Activated CD4-positive, alpha-beta T cell treated with anti-CD3 and anti-CD28 coated beads for 4 hours (primary cell): ENCODE measurements around the gene EGFL7.

Source experiments
- DNase-seq, 2 donors: peaks; one replicate each; pipeline ENCODE4 v3.0.0-alpha.2; 2020

EGFL7 gene

GRCh38 chr9:136662326-136662655 is 425 bp upstream of the EGFL7 start:
- no peak for DNase-seq

- DNase-seq = no peak
These were observed 1.5 kb downstream of the EGFL7 start for GRCh38 chr9:136664000-136664915.

GRCh38 chr9:136665111-136665703 is 2.5 kb downstream of the EGFL7 start:
- DNase-seq = no peak

DNA sequence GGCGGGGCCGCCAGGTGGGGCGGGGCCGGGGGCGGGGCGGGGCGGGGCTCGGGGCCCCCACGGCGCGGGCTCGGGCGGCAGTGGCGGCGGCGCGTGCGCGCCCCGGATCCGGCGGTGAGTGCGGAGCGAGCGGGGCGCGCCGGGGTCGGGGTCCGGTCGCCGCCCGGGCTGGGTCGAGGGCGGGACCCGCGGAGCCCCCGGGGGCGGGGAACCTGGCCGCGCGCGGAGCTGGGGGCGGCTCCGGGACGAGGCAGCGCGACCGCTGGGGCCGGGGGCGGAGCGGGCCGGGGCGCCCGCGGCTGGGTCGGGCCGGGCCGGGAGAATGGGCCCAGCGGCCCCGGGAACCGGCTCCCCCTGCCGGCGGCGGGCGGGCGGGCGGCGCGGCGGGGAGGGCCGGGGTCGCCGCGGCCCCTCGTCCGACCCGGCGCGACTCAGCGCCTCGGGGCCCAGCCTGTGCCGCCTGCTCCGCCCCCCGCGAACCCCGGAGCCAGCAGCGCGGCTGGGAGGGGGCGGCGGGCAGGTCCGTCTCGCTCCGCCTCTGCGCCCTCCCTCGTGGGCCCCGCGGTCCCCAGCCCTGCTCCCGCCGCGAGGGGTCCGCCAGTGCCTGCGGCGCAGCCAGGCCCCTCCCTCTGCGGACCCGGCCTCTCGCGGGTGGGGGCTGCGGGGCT is 3.1 kb downstream of the EGFL7 start:
- no peak for DNase-seq

GRCh38 chr9:136666372-136667213 is 3.9 kb downstream of the EGFL7 start:
- DNase-seq = no peak

GRCh38 chr9:136667214-136667939 is 4.7 kb downstream of the EGFL7 start:
- DNase-seq = no peak

- no peak for DNase-seq
These were observed 5.4 kb downstream of the EGFL7 start for GRCh38 chr9:136667940-136668760.

DNA sequence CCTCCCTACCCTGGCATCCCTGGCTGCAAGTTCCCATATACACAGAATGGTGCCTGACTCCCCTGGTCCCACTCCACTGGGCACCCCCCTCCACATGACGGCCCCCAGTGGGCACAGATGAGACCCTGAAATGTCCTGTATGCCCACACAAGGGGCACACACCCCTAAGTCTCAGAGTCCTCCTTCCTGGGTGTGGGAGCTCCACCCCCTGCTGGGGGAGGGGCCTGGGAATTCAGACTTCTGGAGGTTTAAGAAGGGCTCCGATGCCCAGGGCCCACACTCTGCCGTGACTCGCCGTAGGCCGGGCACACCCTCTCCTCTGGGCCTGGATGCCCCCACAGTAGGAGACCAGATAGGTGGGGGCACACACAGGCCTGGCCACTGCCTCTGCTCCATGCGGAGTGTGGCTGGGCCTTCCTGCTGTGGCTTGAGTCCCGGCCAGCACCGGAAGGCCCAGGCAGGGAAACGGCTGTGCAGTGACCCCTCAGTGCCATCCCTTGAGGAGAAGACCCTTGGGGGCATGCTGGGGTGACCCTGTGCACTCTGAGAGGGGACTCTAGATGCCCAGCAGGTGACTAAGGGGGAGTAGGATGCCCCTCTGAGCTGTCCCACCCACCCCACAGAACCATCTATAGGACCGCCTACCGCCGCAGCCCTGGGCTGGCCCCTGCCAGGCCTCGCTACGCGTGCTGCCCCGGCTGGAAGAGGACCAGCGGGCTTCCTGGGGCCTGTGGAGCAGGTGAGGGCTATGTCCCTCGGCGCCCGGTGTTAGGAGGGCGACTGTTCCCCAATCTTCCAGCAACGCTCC is 6.5 kb downstream of the EGFL7 start:
- no peak for DNase-seq

GRCh38 chr9:136669791-136670464 is 7.2 kb downstream of the EGFL7 start:
- DNase-seq = no peak

DNA sequence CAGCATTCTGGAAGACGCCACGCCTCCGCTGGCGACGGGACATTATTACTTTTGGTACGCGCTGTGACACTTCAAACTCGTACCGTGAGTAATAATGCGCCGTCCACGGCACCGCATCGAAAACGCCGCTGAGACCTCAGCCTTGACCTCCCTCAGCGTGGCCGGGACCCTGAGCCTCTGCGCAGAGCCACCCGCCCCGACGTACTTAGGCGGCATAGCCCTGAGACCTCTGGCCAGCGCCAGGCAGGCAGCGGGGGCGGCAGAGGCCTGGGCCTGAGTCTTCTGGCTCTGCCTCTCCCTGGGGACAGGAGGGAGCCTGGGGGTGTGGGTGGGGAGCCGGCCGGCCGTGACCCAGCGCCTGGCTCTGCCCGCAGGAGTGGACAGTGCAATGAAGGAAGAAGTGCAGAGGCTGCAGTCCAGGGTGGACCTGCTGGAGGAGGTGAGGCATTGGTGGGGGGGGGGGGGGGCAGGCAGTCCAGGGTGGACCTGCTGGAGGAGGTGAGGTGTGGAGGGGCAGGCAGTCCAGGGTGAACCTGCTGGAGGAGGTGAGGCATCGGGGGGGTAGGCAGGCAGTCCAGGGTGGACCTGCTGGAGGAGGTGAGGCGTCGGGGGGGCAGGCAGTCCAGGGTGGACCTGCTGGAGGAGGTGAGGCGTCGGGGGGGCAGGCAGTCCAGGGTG is 8.0 kb downstream of the EGFL7 start:
- DNase-seq = no peak

DNA sequence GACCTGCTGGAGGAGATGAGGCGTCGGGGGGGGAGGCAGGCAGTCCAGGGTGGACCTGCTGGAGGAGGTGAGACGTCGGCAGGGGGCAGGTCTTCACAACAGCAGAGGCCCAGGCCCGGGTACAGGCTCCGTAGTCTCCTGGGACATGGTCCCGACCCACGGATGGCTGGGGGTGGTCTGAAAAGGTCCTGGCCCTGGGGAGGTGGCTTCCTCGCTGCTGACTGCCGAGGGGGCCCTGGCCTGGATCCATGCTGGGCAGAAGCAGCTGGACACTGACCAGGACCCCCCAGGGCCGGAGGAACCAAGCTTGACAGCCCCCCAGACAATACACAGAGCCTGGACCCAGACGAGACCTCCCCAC is 8.5 kb downstream of the EGFL7 start:
- no peak for DNase-seq

GRCh38 chr9:136671646-136672430 is 9.1 kb downstream of the EGFL7 start:
- DNase-seq = peak; percentile 26 to 42

DNA sequence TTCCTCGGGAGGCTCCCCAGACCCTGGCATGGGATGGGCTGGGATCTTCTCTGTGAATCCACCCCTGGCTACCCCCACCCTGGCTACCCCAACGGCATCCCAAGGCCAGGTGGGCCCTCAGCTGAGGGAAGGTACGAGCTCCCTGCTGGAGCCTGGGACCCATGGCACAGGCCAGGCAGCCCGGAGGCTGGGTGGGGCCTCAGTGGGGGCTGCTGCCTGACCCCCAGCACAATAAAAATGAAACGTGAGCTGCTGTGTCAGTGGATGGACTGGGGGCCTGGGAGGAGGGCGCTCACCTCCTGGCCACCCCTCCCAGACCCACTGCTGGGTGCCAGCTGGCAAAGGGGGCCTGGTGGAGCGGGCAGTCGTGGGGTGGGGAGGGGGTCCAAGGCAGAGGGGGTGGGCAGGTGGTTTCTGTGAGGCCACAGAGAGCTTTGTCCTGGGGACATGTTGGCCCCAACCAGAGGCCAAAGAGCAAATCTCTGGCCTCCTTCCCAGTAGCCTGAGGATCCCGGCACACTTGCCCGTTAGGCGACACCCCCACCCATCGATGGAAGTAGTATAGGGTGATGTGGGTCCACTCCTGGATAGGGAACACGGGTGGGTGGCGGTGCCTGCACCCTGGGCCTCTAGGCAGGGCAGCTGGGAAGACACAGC is 9.8 kb downstream of the EGFL7 start:
- DNase-seq = no peak

DNA sequence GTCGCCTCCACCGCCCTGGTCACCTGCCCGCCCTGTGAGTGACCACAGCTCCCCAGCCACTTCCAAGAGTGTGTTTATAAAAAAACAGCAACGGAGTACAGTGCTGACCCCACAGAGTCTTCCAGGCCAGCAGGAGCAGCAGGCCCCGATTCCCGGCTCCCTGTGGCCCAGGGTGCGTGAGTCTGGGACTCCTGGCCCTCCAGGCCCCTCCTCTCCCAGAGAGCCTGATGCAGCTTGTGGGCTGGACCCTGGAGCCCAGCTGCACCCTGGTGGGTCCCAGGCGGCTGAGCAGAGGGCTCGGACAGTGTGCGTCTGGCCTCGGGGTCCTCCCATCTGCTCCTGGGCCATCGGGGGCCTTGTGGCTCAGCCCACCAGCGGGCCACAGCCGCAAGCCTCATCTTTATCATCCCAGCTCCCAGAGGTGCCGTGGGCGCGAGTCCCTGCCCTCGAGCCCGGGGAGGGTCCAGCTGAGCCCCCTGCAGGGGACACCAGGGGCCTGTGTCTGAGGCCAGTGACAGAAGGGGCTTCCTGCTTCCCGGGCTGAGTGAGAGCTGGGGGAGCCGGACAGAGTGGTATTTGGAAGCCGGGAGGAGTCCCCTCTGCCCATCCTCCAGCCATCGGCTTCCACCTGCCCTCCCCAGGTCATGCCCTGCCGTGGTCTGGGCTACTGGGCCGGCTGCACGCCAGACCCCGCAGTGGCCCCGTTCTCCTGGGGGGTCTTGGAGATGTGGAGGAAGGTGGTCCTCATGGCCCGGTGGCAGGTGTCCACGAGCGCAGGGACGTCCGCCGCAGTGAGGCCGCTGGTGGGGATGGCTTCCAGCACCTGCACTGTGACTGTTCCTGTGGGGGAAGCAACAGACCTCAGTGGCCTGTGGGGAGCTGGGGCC is 10.6 kb downstream of the EGFL7 start:
- DNase-seq = no peak

DNA sequence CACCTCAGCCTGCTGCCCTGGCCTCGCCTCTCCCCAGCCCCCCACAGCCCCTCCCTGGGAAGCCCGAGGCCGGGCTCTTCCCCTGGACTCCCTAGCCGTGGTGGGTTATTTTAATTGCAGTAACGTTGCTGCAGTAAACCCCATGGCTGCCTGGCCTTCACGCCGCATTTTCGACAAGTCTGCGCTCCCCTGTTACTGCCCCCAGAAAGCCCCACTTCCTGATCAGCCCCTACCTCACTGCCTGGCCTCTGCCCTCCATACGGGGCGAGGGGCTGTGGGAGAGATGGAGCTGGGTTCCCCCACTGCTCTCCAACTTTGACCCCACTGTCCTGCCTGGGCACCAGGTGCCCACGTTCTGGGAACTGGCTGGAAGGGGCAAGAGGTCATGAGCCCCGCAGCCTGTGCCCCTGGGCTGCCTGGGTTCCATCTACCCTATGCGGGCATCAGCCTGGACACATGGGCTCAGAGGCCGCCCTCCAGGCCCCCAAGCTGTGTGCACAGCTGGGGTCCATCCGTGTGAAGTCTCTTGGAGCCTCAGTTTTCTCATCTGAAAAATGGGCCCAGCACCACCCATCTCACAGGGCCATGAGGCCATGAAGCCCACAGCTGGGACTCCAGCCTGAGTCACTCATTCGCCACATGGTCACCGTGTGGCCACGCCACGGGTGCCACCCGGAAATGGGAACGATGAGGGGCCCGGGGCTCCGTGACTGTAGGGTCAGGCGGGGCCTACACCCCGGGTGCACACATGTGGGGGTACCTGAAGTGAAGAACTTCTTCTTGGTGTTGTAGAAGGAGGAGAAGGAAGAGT is 11.5 kb downstream of the EGFL7 start:
- DNase-seq = no peak

GRCh38 chr9:136674786-136675349 is 12.2 kb downstream of the EGFL7 start:
- no peak for DNase-seq
